H1 (cell line): ENCODE results near the gene NFIC. TPM values are rescaled to one million over a fixed set of nuclear protein-coding genes. Genes with fewer than 3 reads are reported as not detected.

Experiments
- ZNF274 ChIP-seq: IDR thresholded peaks from 2 replicates; pipeline ENCODE4 v1.7.0; 2012; ENCODE audit warnings: low read length, borderline replicate concordance; ENCODE audit errors: extremely low read depth
- polyA plus RNA-seq, 7 experiments: library from polyadenylated mRNA; depleted of rRNA in 3 of 7; stranded (reverse) in 5 of 7; unstranded in 2 of 7; fragments of >200 nt in 5 of 7; fragments of 200-250 nt in 2 of 7; gene quantifications; 1 replicate in 5 of 7; 2 replicates in 1 of 7; 4 replicates in 1 of 7; pipeline versions ENCODE4 v1.2.1 to v1.2.3, GENCODE V29; 2011 to 2013; ENCODE audit warnings: missing spikeins in 2 of 7, mixed read lengths in 2 of 7
- total RNA-seq: library from RNA; stranded (reverse); fragmentation: NEBNext Ultra II Directional; extraction: Animal tissue kit (Norgen Biotek cat#: 25700); gene quantifications from 2 replicates; pipeline ENCODE4 v1.2.1, GENCODE V29; 2021

The NFIC gene
- total and polyA plus RNA-seq, 2 of the 8 experiments (the other 6 are each of a cell fraction or from before 2014, with no cell fraction given), result 0.56 to 3.2 TPM

GRCh38 chr19:3508771-3509535, 142.6 kb downstream of the NFIC start (continued):
- no peak for TF ChIP-seq ZNF274
